Keratinocyte (primary cell): ENCODE data around the gene RBM4B. TPM values are rescaled to one million over a fixed set of nuclear protein-coding genes. Genes with fewer than 3 reads are reported as not detected.

Source experiments
- DNase-seq: peaks from one replicate; pipeline ENCODE4 v3.0.0-alpha.2; 2011; ENCODE audit warnings: low read depth, missing footprints, low spot score
- FAIRE-seq: peaks from 2 replicates; lab custom pipeline; 2011; peaks lifted over from hg19 to GRCh38; lab: Jason Lieb, UNC
- H2AFZ ChIP-seq: 2 replicates; pipeline ENCODE4 v1.6.0; 2012; ENCODE audit warnings: low read length, control low read depth, inconsistent platforms; ENCODE audit not compliant: control insufficient read depth
- H3K27ac ChIP-seq: 2 replicates; pipeline ENCODE4 v1.5.1; 2011; ENCODE audit warnings: low read length; ENCODE audit not compliant: control insufficient read depth, insufficient read depth
- H3K27me3 ChIP-seq: 3 replicates; pipeline ENCODE4 v1.6.0; 2011; ENCODE audit warnings: low read length; ENCODE audit not compliant: control insufficient read depth, insufficient read depth; ENCODE audit errors: extremely low read depth
- H3K36me3 ChIP-seq, 2 experiments: 2 replicates in 1 of 2; 3 replicates in 1 of 2; pipeline ENCODE4 v1.5.1; 2011; ENCODE audit warnings: low read length in 2 of 2, mild to moderate bottlenecking in 1 of 2; ENCODE audit not compliant: control insufficient read depth in 2 of 2, insufficient read depth in 2 of 2; ENCODE audit errors: extremely low read depth in 1 of 2
- H3K4me1 ChIP-seq: 3 replicates; pipeline ENCODE4 v1.5.1; 2011; ENCODE audit warnings: low read length; ENCODE audit not compliant: control insufficient read depth, insufficient read depth; ENCODE audit errors: extremely low read depth
- H3K4me2 ChIP-seq: 3 replicates; pipeline ENCODE4 v1.6.0; 2011; ENCODE audit warnings: low read depth, low read length; ENCODE audit not compliant: control insufficient read depth, insufficient read depth; ENCODE audit errors: extremely low read depth
- H3K4me3 ChIP-seq, 3 experiments: fragments of 200-600 bp in 1 of 3; sonication (generic) in 1 of 3; 2 replicates in 2 of 3; 3 replicates in 1 of 3; pipeline ENCODE4 v1.5.1; 2011 to 2016; ENCODE audit warnings: low read length in 3 of 3, mild to moderate bottlenecking in 3 of 3, control low read depth in 2 of 3, inconsistent platforms in 1 of 3, low read depth in 1 of 3, mixed read lengths in 1 of 3, mixed run types in 1 of 3, moderate library complexity in 1 of 3; ENCODE audit not compliant: control insufficient read depth in 2 of 3, insufficient read depth in 2 of 3; ENCODE audit errors: extremely low read depth in 1 of 3
- H3K79me2 ChIP-seq: 2 replicates; pipeline ENCODE4 v1.6.0; 2012; ENCODE audit warnings: low read length; ENCODE audit not compliant: control insufficient read depth, insufficient read depth
- H3K9ac ChIP-seq: 3 replicates; pipeline ENCODE4 v1.6.0; 2011; ENCODE audit warnings: low read length; ENCODE audit not compliant: control insufficient read depth, insufficient read depth; ENCODE audit errors: extremely low read depth
- H3K9me1 ChIP-seq: 3 replicates; pipeline ENCODE4 v1.6.0; 2011; ENCODE audit warnings: low read length; ENCODE audit not compliant: control insufficient read depth, insufficient read depth; ENCODE audit errors: extremely low read depth
- H3K9me3 ChIP-seq: 2 replicates; pipeline ENCODE4 v1.5.1; 2012; ENCODE audit warnings: low read depth, low read length; ENCODE audit not compliant: control insufficient read depth
- H4K20me1 ChIP-seq: 3 replicates; pipeline ENCODE4 v1.6.0; 2011; ENCODE audit warnings: low read length; ENCODE audit not compliant: control insufficient read depth, insufficient read depth; ENCODE audit errors: extremely low read depth
- CTCF ChIP-seq, 3 experiments: IDR thresholded peaks in 1 of 3; conservative IDR thresholded peaks in 1 of 3; optimal IDR thresholded peaks in 1 of 3; 2 replicates in 2 of 3; 3 replicates in 1 of 3; pipeline versions ENCODE3 to v1.5.1; 2011; ENCODE audit warnings: low read length in 3 of 3, mild to moderate bottlenecking in 3 of 3, moderate library complexity in 2 of 3, control low read depth in 1 of 3, inconsistent platforms in 1 of 3; ENCODE audit not compliant: insufficient read depth in 2 of 3; ENCODE audit errors: extremely low read depth in 1 of 3
- dilution Hi-C: fragments of 300-500 bp; cut with MboI; formaldehyde crosslinking; loops from one replicate; pipeline ENCODE4 v1.7.0; 2020; ENCODE audit warnings: low sequenced_read_pairs; ENCODE audit not compliant: extremely low pct_ligation_motif_present
- polyA plus RNA-seq, 5 experiments: library from polyadenylated mRNA; depleted of rRNA in 3 of 5; stranded (reverse) in 3 of 5; stranded (forward) in 1 of 5; unstranded in 1 of 5; fragments of >200 nt; gene quantifications; 1 replicate in 1 of 5; 2 replicates in 3 of 5; 3 replicates in 1 of 5; pipeline versions ENCODE4 v1.2.1 to v1.2.3, GENCODE V29; 2011 to 2012; ENCODE audit warnings: missing spikeins in 2 of 5, low read depth in 1 of 5, low replicate concordance in 1 of 5

The RBM4B gene
- polyA plus RNA-seq, 1 donor (not counting 4 experiments of a cell fraction or from before 2014, with no cell fraction given) = 20.9 TPM

GRCh38 chr11:66691311-66691980 lies 13.8 kb upstream of the RBM4B start:
- H3K4me1 ChIP-seq = peaks cover 21% of the 10 kb centered on the region
- DNase-seq (no peak), FAIRE-seq (no peak)
- H3K79me2 ChIP-seq = no peaks in the 10 kb centered on the region
- H3K9me1 ChIP-seq = no peaks in the 10 kb centered on the region
- no peak overlapping the region for H3K9ac ChIP-seq
- H3K36me3 ChIP-seq = peaks cover 24 to 27% of the 10 kb centered on the region in 2 experiments
- no peak overlapping the region for H3K4me2 ChIP-seq
- H3K4me3 ChIP-seq = no peak overlapping the region
- H3K9me3 ChIP-seq = no peaks in the 10 kb centered on the region
- no peaks in the 10 kb centered on the region for H3K27me3 ChIP-seq
- no peaks in the 10 kb centered on the region for H4K20me1 ChIP-seq
- no peak for TF ChIP-seq CTCF (optimal IDR thresholded peaks at IDR 0.05 in 1 of 3, IDR thresholded peaks at IDR 0.05 in 1 of 3, conservative IDR thresholded peaks at IDR 0.05 in 1 of 3; ENCODE audit: extremely low read depth in 1 of 3, insufficient read depth in 2 of 3, low read length in 3 of 3)
- H2AFZ ChIP-seq = no peak overlapping the region
- H3K27ac ChIP-seq = no peak overlapping the region
- dilution Hi-C loops = loop anchor here (25.0 kb wide), 1 partner anchor 96 kb away; no protein-coding TSS in a partner anchor

DNA sequence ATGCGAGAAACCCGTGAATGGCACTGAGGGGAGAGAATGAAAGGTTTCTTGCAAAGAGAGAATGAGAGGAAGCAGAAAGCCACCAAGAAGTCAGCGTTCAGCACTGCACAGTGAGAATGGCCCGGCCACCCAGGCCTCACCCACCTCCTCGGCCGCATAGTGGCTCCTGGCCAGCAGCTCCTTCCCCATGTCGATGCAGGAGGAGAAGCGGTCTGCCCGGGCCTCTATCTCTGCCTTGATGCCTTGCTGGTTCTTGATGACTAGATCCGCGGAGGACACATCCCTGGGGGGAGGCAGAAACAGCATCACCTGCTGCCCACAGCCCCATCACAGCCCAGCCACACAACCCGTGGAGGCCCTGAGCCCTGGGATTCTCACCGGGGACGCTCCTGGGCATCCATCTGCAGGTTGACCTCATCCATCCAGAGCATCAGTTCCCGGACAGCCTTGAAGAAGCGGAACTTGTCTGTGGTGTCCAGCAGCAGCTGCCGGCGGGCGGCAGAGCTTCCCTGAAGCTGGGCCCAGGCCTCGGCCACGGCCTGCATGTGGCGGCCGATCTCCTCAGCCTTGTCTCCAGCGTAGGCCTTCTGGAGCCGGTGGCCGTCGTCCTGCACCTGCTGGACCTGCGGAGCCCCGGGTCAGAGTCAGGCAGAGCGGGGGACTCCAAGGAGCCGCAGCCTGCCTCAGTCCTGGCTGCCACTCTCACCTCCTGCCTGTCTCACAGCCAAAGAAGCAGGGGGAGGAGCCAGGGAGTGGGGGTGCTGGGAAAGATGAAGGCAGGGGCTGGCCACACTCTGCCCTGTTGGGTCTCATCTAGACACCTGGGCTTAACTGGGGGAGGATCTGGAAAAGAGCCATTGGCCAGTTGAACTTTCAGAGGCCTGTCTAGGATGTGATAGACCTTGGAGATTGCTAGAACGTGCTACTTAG lies 12.2 kb upstream of the RBM4B start:
- no peak overlapping the region for H3K9ac ChIP-seq
- no peaks in the 10 kb centered on the region for H3K27me3 ChIP-seq
- no peak for FAIRE-seq
- H3K4me2 ChIP-seq = no peak overlapping the region
- DNase-seq = no peak
- TF ChIP-seq CTCF (optimal IDR thresholded peaks at IDR 0.05 in 1 of 3, IDR thresholded peaks at IDR 0.05 in 1 of 3, conservative IDR thresholded peaks at IDR 0.05 in 1 of 3; ENCODE audit: extremely low read depth in 1 of 3, insufficient read depth in 2 of 3, low read length in 3 of 3) = no peak
- peaks cover 24 to 25% of the 10 kb centered on the region in 2 experiments for H3K36me3 ChIP-seq
- no peaks in the 10 kb centered on the region for H3K79me2 ChIP-seq
- dilution Hi-C loops = loop anchor here (25.0 kb wide), 1 partner anchor 97 kb away; no protein-coding TSS in a partner anchor
- peaks cover 33% of the 10 kb centered on the region for H3K4me1 ChIP-seq
- H3K9me3 ChIP-seq = no peaks in the 10 kb centered on the region
- H3K9me1 ChIP-seq = no peaks in the 10 kb centered on the region
- H2AFZ ChIP-seq = no peak overlapping the region
- no peaks in the 10 kb centered on the region for H4K20me1 ChIP-seq
- H3K27ac ChIP-seq = no peak overlapping the region
- H3K4me3 ChIP-seq = no peak overlapping the region
